H1 (cell line): ENCODE results near the gene FLRT2. TPM values are rescaled to one million over a fixed set of nuclear protein-coding genes. Genes with fewer than 3 reads are reported as not detected.

Experiments
- CBX8 ChIP-seq: fragments of 300-800, 300-1000 bp; sonication (generic); IDR thresholded peaks from 2 replicates; pipeline ENCODE4 v1.7.1; 2016; ENCODE audit warnings: low read depth, low read length, borderline replicate concordance
- SRF ChIP-seq: IDR thresholded peaks from 2 replicates; pipeline ENCODE4 v1.6.1; 2011; ENCODE audit warnings: mild to moderate bottlenecking, low read depth, low read length, moderate library complexity
- TAF1 ChIP-seq: IDR thresholded peaks from 2 replicates; pipeline ENCODE4 v1.6.1; 2011; ENCODE audit warnings: mild to moderate bottlenecking, low read depth, low read length
- polyA plus RNA-seq, 7 experiments: library from polyadenylated mRNA; depleted of rRNA in 3 of 7; stranded (reverse) in 5 of 7; unstranded in 2 of 7; fragments of >200 nt in 5 of 7; fragments of 200-250 nt in 2 of 7; gene quantifications; 1 replicate in 5 of 7; 2 replicates in 1 of 7; 4 replicates in 1 of 7; pipeline versions ENCODE4 v1.2.1 to v1.2.3, GENCODE V29; 2011 to 2013; ENCODE audit warnings: missing spikeins in 2 of 7, mixed read lengths in 2 of 7
- total RNA-seq: library from RNA; stranded (reverse); fragmentation: NEBNext Ultra II Directional; extraction: Animal tissue kit (Norgen Biotek cat#: 25700); gene quantifications from 2 replicates; pipeline ENCODE4 v1.2.1, GENCODE V29; 2021

The FLRT2 gene
- total and polyA plus RNA-seq, 2 of the 8 experiments (the other 6 are each of a cell fraction or from before 2014, with no cell fraction given), result 2.4 to 6.9 TPM

DNA sequence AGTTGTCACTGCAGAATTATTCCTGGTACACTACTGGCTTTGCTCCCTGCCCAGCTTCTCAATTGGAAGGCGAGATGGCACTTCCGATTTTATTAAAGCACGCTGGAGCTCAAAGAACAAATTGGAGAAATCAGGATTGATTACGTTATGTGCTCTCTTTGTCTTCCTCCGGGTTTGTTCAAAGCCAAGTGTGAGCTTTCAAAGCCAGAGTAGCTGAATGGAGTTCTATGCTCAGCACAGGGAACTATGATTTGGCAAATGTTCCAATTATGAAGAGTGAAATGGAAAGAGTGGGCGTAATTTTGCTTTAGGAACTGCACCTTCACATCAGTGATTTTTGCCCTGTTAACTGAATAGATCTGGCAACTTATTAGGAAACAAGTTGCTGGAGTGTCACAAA lies 72.4 kb downstream of the FLRT2 start (continued):
- TF ChIP-seq CBX8 (no peak), SRF (no peak), TAF1 (no peak)
